Activated CD4-positive, alpha-beta T cell treated with anti-CD3 and anti-CD28 coated beads, Interleukin-2, amount 10 ng/mL, durations not matched to agents 7 days and 5 days (primary cell): ENCODE results near the gene NOD1. TPM values are rescaled to one million over a fixed set of nuclear protein-coding genes. Genes with fewer than 3 reads are reported as not detected.
"Not testable (repeated sequence)": the region's sequence is repeated elsewhere in the genome, so short reads cannot be mapped to it uniquely, and the experiment has no call there.

Experiments
- CTCF ChIA-PET: fragments of 350-600 bp; sonication (Branson Sonifier 250); formaldehyde crosslinking; loops from one replicate; lab custom pipeline; 2021; ENCODE audit warnings: antibody characterized with exemption; lab: Charles Lee
- POLR2A ChIA-PET: fragments of 350-600 bp; sonication (Branson Sonifier 250); formaldehyde crosslinking; loops from one replicate; lab custom pipeline; 2021; ENCODE audit warnings: antibody characterized with exemption; lab: Charles Lee
- DNase-seq: peaks from one replicate; pipeline ENCODE4 v3.0.0-alpha.2; 2020
- H3K27ac Mint-ChIP-seq: one replicate; pipeline ENCODE4 v1.8.0; 2021; ENCODE audit warnings: mild to moderate bottlenecking, moderate library complexity, mixed read lengths
- H3K27me3 Mint-ChIP-seq: one replicate; pipeline ENCODE4 v1.8.0; 2021; ENCODE audit warnings: mixed read lengths
- H3K36me3 Mint-ChIP-seq: one replicate; pipeline ENCODE4 v1.8.0; 2021; ENCODE audit warnings: low read depth, mixed read lengths
- H3K4me1 Mint-ChIP-seq: one replicate; pipeline ENCODE4 v1.8.0; 2021; ENCODE audit warnings: mixed read lengths
- H3K4me3 Mint-ChIP-seq: one replicate; pipeline ENCODE4 v1.8.0; 2021; ENCODE audit warnings: mild to moderate bottlenecking, moderate library complexity, mixed read lengths
- H3K9me3 Mint-ChIP-seq: one replicate; pipeline ENCODE4 v1.8.0; 2021; ENCODE audit warnings: mixed read lengths
- total RNA-seq, 2 experiments: library from RNA; stranded (reverse); gene quantifications; one replicate each; pipeline ENCODE4 v1.2.3, GENCODE V29; 2021

NOD1 gene
- total RNA-seq, 2 experiments from 2014 or later, result 17.0 to 21.1 TPM

- no peak overlapping the region for H3K27ac Mint-ChIP-seq
- H3K4me3 Mint-ChIP-seq, result no peak overlapping the region
- H3K4me1 Mint-ChIP-seq, result peaks cover 2% of the 10 kb centered on the region
- DNase-seq, result no peak
- H3K36me3 Mint-ChIP-seq, result peaks cover 3% of the 10 kb centered on the region
- ChIA-PET POLR2A (no interaction called here), CTCF (interaction anchor here (0.9 to 1.4 kb wide), 2 partner anchors 50 to 60 kb away, joined by 3 to 4 read pairs; no protein-coding TSS in a partner anchor)
- H3K9me3 Mint-ChIP-seq, result no peaks in the 10 kb centered on the region
- H3K27me3 Mint-ChIP-seq, result no peaks in the 10 kb centered on the region
Observed at GRCh38 chr7:30513762-30514161, 35.2 kb upstream of the NOD1 start.

- Mint-ChIP-seq H3K27me3 (no peaks in the 10 kb centered on the region), H3K27ac (no peak overlapping the region), H3K36me3 (peaks cover 6% of the 10 kb centered on the region), H3K4me3 (no peak overlapping the region), H3K4me1 (peaks cover 2% of the 10 kb centered on the region), H3K9me3 (peaks cover 7% of the 10 kb centered on the region)
- ChIA-PET CTCF (interaction anchor here (0.6 to 1.7 kb wide), 3 partner anchors 9 to 52 kb away, joined by 3 to 4 read pairs (median 4); no protein-coding TSS in a partner anchor), POLR2A (no interaction called here)
- no peak for DNase-seq
Observed at GRCh38 chr7:30511973-30512662, 33.5 kb upstream of the NOD1 start.

GRCh38 chr7:30511494-30511893, 32.9 kb upstream of the NOD1 start:
- ChIA-PET CTCF (interaction anchor here (1.7 kb wide), 1 partner anchor 38 kb away, joined by 4 read pairs; no protein-coding TSS in a partner anchor), POLR2A (no interaction called here)
- H3K36me3 Mint-ChIP-seq, result peaks cover 6% of the 10 kb centered on the region
- DNase-seq, result no peak
- no peaks in the 10 kb centered on the region for H3K27me3 Mint-ChIP-seq
- H3K4me1 Mint-ChIP-seq, result peaks cover 2% of the 10 kb centered on the region
- H3K27ac Mint-ChIP-seq, result no peak overlapping the region
- peaks cover 12% of the 10 kb centered on the region for H3K9me3 Mint-ChIP-seq
- no peak overlapping the region for H3K4me3 Mint-ChIP-seq

GRCh38 chr7:30510124-30511075, 31.8 kb upstream of the NOD1 start:
- POLR2A ChIA-PET, result no interaction called here
- H3K4me1 Mint-ChIP-seq, result peaks cover 8% of the 10 kb centered on the region
- DNase-seq, result peak; percentile 35

GRCh38 chr7:30509171-30509857, 30.7 kb upstream of the NOD1 start:
- H3K27ac Mint-ChIP-seq, H3K36me3 Mint-ChIP-seq, H3K27me3 Mint-ChIP-seq, H3K4me3 Mint-ChIP-seq, POLR2A ChIA-PET, DNase-seq: not testable (repeated sequence)
- CTCF ChIA-PET, result interaction anchor here (0.7 to 1.7 kb wide), 3 partner anchors 13 to 61 kb away, joined by 3 to 6 read pairs (median 6); no protein-coding TSS in a partner anchor
- Mint-ChIP-seq H3K9me3 (peaks cover 12% of the 10 kb centered on the region), H3K4me1 (peaks cover 10% of the 10 kb centered on the region)

More at GRCh38 chr7:30510124-30511075, 31.8 kb upstream of the NOD1 start:
- H3K36me3 Mint-ChIP-seq, result peaks cover 4% of the 10 kb centered on the region
- CTCF ChIA-PET, result interaction anchor here (0.7 to 1.7 kb wide), 4 partner anchors 12 to 59 kb away, joined by 3 to 6 read pairs (median 5); no protein-coding TSS in a partner anchor
- H3K27me3 Mint-ChIP-seq, result no peaks in the 10 kb centered on the region
- H3K9me3 Mint-ChIP-seq, result peaks cover 12% of the 10 kb centered on the region
- H3K27ac Mint-ChIP-seq, result no peak overlapping the region
- no peak overlapping the region for H3K4me3 Mint-ChIP-seq

- H3K9me3 Mint-ChIP-seq, result peaks cover 12% of the 10 kb centered on the region
- H3K27ac Mint-ChIP-seq, H3K36me3 Mint-ChIP-seq, H3K4me3 Mint-ChIP-seq, DNase-seq, POLR2A ChIA-PET, H3K27me3 Mint-ChIP-seq: not testable (repeated sequence)
- CTCF ChIA-PET, result interaction anchor here (1.0 kb wide), 1 partner anchor 56 kb away, joined by 3 read pairs; no protein-coding TSS in a partner anchor
- peaks cover 27% of the 10 kb centered on the region for H3K4me1 Mint-ChIP-seq
Observed at GRCh38 chr7:30507346-30507900, 28.8 kb upstream of the NOD1 start.

- H3K9me3 Mint-ChIP-seq, result peaks cover 12% of the 10 kb centered on the region
- CTCF ChIA-PET, result no interaction called here
Observed at GRCh38 chr7:30505174-30505697, 26.7 kb upstream of the NOD1 start.

GRCh38 chr7:30504301-30505173, 26.0 kb upstream of the NOD1 start, which contains the start of gene GGCT:
GGCT (minus strand) TSS chr7:30504829; CDS start chr7:30504709, 120 bp downstream.
- H3K27me3 Mint-ChIP-seq, result no peaks in the 10 kb centered on the region
- ChIA-PET CTCF (no interaction called here), POLR2A (no interaction called here)
- peak within 1 kb of the TSS; percentile 83 for H3K27ac Mint-ChIP-seq
- H3K9me3 Mint-ChIP-seq, result peaks cover 12% of the 10 kb centered on the region
- H3K4me3 Mint-ChIP-seq, result peak within 1 kb of the TSS; percentile 77
- DNase-seq, result peak; percentile 99
- H3K4me1 Mint-ChIP-seq, result peaks cover 47% of the 10 kb centered on the region
- H3K36me3 Mint-ChIP-seq, result peaks cover 25% of the 10 kb centered on the region

More at GRCh38 chr7:30505174-30505697, 26.7 kb upstream of the NOD1 start:
- Mint-ChIP-seq H3K4me1 (peaks cover 45% of the 10 kb centered on the region), H3K27me3 (no peaks in the 10 kb centered on the region), H3K4me3 (peak overlapping the region; percentile 77), H3K36me3 (peaks cover 18% of the 10 kb centered on the region), H3K27ac (peak overlapping the region; percentile 83)
- DNase-seq, result no peak
- POLR2A ChIA-PET, result no interaction called here

GRCh38 chr7:30503274-30504212, 25.0 kb upstream of the NOD1 start:
- Mint-ChIP-seq H3K27ac (peak overlapping the region; percentile 83), H3K36me3 (peaks cover 30% of the 10 kb centered on the region), H3K9me3 (peaks cover 12% of the 10 kb centered on the region), H3K27me3 (no peaks in the 10 kb centered on the region), H3K4me3 (peak overlapping the region; percentile 77), H3K4me1 (peaks cover 50% of the 10 kb centered on the region)
- ChIA-PET CTCF (interaction anchor here (0.6 kb wide), 1 partner anchor 9 kb away, joined by 3 read pairs; no protein-coding TSS in a partner anchor), POLR2A (no interaction called here)
- DNase-seq, result no peak

- Mint-ChIP-seq H3K4me3 (peak overlapping the region; percentile 77), H3K27me3 (no peaks in the 10 kb centered on the region), H3K4me1 (peaks cover 50% of the 10 kb centered on the region), H3K36me3 (peaks cover 28% of the 10 kb centered on the region), H3K27ac (peak overlapping the region; percentile 3), H3K9me3 (peaks cover 8% of the 10 kb centered on the region)
- DNase-seq, result no peak
- POLR2A ChIA-PET, result no interaction called here
- CTCF ChIA-PET, result no interaction called here
Observed at GRCh38 chr7:30502470-30503251, 24.1 kb upstream of the NOD1 start.
